Measurements from ENCODE around the gene RPUSD4.

DNA sequence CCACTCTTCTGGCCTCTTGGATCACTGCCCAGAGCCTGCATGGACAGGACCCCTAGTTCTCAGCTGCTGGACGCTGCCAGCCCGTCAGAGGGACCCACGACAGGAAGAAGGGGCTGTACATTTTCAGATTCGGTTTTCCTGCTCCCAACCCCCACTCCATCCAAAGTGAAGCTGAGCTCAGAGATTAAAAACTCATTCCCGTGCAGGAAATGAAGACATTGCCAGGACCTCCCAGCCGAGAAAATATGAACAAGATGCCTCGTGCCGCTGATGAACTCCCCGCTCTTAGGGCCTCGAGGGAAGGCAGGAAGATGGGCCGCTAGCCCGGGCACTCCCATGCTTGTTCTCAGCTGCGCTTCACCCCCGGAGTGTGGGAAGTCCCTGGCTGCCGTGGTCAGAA, 36.1 kb downstream of the RPUSD4 start:
- TF ChIP-seq EZH2 (IDR thresholded peaks at IDR 0.05; ENCODE audit: insufficient read depth, poor library complexity, severe bottlenecking): no peak
- TF ChIP-seq EZH2phosphoT487 (IDR thresholded peaks at IDR 0.05; ENCODE audit: insufficient read depth, low read depth): no peak
